Activated T-cell treated with anti-CD3 and anti-CD28 coated beads, Interleukin-2, amount 50 U/mL, for 4 hours (primary cell): ENCODE data around the gene F2RL2. TPM values are rescaled to one million over a fixed set of nuclear protein-coding genes. Genes with fewer than 3 reads are reported as not detected.

Source experiments
- ATAC-seq, 2 donors: fragments of 200-7000 bp; cut with Tn5 transposase; one replicate each; pipeline ENCODE4 v1.10.0; 2021
- DNase-seq: peaks from one replicate; pipeline ENCODE4 v3.0.0-alpha.2; 2020
- H3K27me3 Mint-ChIP-seq: one replicate; pipeline ENCODE4 v1.8.0; 2021; ENCODE audit warnings: low read depth, mixed read lengths
- H3K36me3 Mint-ChIP-seq: one replicate; pipeline ENCODE4 v1.8.0; 2022; ENCODE audit warnings: mixed read lengths; ENCODE audit not compliant: insufficient read depth
- H3K4me1 Mint-ChIP-seq: one replicate; pipeline ENCODE4 v1.8.0; 2021; ENCODE audit warnings: low read depth, mixed read lengths
- H3K4me3 Mint-ChIP-seq: one replicate; pipeline ENCODE4 v1.8.0; 2021; ENCODE audit warnings: mild to moderate bottlenecking, moderate library complexity, mixed read lengths
- H3K9me3 Mint-ChIP-seq: one replicate; pipeline ENCODE4 v1.8.0; 2021; ENCODE audit warnings: mixed read lengths
- total RNA-seq, 3 donors: library from RNA; stranded (reverse); gene quantifications; one replicate each; pipeline ENCODE4 v1.2.1, GENCODE V29; 2021

Gene F2RL2
- total RNA-seq, 3 donors from 2014 or later: 0.08 to 0.13 TPM; not detected in 1

- ATAC-seq (no peak), DNase-seq (no peak)
- Mint-ChIP-seq H3K4me1 (peaks cover 22% of the 10 kb centered on the region), H3K36me3 (peaks cover 13% of the 10 kb centered on the region), H3K27me3 (no peaks in the 10 kb centered on the region), H3K4me3 (no peak overlapping the region), H3K9me3 (no peaks in the 10 kb centered on the region)
These were observed 37.4 kb downstream of the F2RL2 start for GRCh38 chr5:76585783-76586217.

- Mint-ChIP-seq H3K4me1 (peaks cover 24% of the 10 kb centered on the region), H3K4me3 (no peak overlapping the region), H3K9me3 (no peaks in the 10 kb centered on the region), H3K36me3 (peaks cover 13% of the 10 kb centered on the region), H3K27me3 (no peaks in the 10 kb centered on the region)
- DNase-seq (no peak), ATAC-seq (no peak)
These were observed 39.8 kb downstream of the F2RL2 start for GRCh38 chr5:76583163-76584047.

DNA sequence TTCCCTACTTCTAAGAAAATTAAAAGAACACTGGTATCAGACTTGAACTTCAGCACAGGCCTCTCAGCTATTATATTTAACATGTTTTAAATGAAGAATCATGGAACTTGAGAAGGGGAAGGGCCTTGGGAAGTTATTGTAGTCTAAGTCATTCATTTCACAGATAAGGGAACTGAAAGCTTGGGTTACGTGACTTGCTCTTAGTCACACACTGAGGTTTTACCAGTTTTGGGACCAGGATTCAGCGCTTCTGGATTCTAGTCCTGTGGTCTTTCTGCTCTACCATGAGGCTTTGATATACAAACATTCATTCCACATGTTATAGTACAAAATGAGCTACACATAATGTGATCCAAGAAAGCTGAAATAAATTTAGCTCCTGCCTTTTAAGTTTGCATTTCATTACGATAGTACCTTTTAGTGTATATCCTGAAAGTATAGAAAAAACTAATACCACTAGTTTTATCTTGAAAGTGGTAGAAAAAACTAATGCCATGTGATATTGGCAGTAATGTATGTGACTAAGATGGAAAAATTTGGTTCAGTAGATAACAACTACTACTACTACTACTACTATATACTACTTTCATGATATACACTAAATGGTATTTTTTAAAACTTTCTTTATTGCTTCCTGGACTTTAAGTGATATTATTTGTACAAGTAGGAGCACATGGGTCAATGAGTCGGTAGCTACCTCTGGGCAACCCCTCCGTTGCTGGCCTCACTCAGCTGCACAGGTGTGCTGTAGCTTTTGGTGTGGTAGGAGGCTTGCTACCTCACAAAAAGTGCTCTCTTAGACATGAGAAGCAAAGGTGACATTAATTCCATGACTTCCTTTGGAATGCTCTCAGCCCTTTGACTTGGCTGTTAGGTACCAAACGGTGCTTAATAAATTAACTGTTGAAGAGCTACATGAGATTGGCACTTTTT lies 40.7 kb downstream of the F2RL2 start:
- Mint-ChIP-seq H3K27me3 (no peaks in the 10 kb centered on the region), H3K9me3 (no peaks in the 10 kb centered on the region), H3K4me1 (peaks cover 27% of the 10 kb centered on the region), H3K4me3 (no peak overlapping the region), H3K36me3 (peaks cover 16% of the 10 kb centered on the region)
- DNase-seq: no peak
- ATAC-seq: peak; percentile 91

- no peaks in the 10 kb centered on the region for H3K27me3 Mint-ChIP-seq
- H3K4me1 Mint-ChIP-seq: peaks cover 28% of the 10 kb centered on the region
- DNase-seq: no peak
- no peak overlapping the region for H3K4me3 Mint-ChIP-seq
- H3K9me3 Mint-ChIP-seq: no peaks in the 10 kb centered on the region
- H3K36me3 Mint-ChIP-seq: peaks cover 20% of the 10 kb centered on the region
- ATAC-seq: no peak
These were observed 42.2 kb downstream of the F2RL2 start for GRCh38 chr5:76580981-76581380.

DNA sequence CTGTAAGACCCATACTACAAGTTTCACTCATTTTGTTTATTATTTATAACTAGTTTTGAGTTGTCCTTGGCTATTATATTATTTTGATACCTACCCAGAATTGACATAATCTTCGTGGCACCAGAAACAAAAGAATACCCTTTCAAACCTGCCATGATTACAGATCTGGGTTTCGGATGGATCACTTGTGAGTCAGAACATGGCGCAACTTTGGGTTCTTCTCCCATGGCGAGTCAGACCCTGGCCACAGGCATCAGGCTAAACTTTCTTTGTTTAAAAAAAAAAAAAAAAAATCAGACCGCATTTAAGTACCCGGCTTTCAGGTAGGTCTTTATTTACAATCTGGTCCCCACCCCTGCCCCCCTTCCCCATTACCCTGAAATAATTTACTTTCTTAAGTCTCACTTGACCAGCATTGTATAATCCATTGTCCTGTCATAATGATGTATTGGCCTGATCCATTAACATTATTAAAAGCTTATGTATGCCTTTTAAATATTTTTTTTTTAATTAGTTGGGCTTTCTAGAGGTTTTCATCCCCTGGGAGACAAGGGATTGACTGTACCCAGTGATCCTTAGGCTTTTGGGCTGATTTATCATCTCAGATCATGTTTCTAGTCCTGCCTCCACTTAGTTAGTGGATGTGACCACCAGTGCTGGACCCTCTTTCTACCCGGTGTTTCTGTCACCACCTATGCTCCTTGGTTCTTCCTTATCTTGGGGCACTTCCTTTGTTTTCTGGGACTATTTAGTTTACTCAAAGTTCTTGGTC lies 43.9 kb downstream of the F2RL2 start:
- Mint-ChIP-seq H3K9me3 (no peaks in the 10 kb centered on the region), H3K4me3 (no peak overlapping the region), H3K36me3 (peaks cover 17% of the 10 kb centered on the region), H3K27me3 (no peaks in the 10 kb centered on the region), H3K4me1 (peaks cover 28% of the 10 kb centered on the region)
- no peak for DNase-seq
- no peak for ATAC-seq

DNA sequence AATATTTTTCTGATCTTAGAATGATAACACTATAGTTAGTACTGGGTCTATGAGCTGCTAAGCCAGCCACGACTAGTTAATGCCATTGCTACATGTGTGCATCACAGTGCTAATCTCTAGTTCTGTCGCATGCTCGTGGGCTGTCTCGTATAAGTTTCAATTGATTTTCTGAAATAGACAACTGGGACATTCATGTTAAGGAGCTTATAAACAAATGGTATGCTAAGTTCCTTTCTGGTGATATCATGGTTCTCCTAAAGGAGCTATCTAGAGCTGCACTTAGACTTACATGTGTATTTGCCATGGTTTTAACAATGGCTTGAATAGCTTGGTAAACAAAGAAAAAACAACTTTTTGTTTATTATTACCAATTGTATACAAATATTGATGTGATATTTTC lies 46.2 kb downstream of the F2RL2 start:
- DNase-seq: no peak
- H3K27me3 Mint-ChIP-seq: no peaks in the 10 kb centered on the region
- H3K9me3 Mint-ChIP-seq: no peaks in the 10 kb centered on the region
- ATAC-seq: no peak
- peaks cover 15% of the 10 kb centered on the region for H3K36me3 Mint-ChIP-seq
- H3K4me1 Mint-ChIP-seq: peaks cover 16% of the 10 kb centered on the region
- H3K4me3 Mint-ChIP-seq: no peak overlapping the region

GRCh38 chr5:76576450-76576849 lies 46.8 kb downstream of the F2RL2 start:
- ATAC-seq: no peak
- H3K4me3 Mint-ChIP-seq: no peak overlapping the region
- no peak for DNase-seq
- H3K9me3 Mint-ChIP-seq: no peaks in the 10 kb centered on the region
- peaks cover 19% of the 10 kb centered on the region for H3K36me3 Mint-ChIP-seq
- H3K4me1 Mint-ChIP-seq: peaks cover 14% of the 10 kb centered on the region
- no peaks in the 10 kb centered on the region for H3K27me3 Mint-ChIP-seq

- peaks cover 20% of the 10 kb centered on the region for H3K36me3 Mint-ChIP-seq
- DNase-seq (no peak), ATAC-seq (no peak)
- H3K9me3 Mint-ChIP-seq: no peaks in the 10 kb centered on the region
- H3K27me3 Mint-ChIP-seq: no peaks in the 10 kb centered on the region
- peaks cover 12% of the 10 kb centered on the region for H3K4me1 Mint-ChIP-seq
- no peak overlapping the region for H3K4me3 Mint-ChIP-seq
These were observed 51.6 kb downstream of the F2RL2 start for GRCh38 chr5:76571559-76571958.

- Mint-ChIP-seq H3K27me3 (no peaks in the 10 kb centered on the region), H3K4me3 (no peak overlapping the region), H3K4me1 (peaks cover 17% of the 10 kb centered on the region), H3K36me3 (peaks cover 27% of the 10 kb centered on the region), H3K9me3 (no peaks in the 10 kb centered on the region)
- no peak for ATAC-seq
- DNase-seq: no peak
These were observed 53.0 kb downstream of the F2RL2 start for GRCh38 chr5:76570153-76570552.

Other genes with a start within 250 kb of the F2RL2 start
- 10 to 100 TPM; 34.8 to 59.4 (median 38.3) TPM for gene IQGAP2, start 220.1 kb downstream of the F2RL2 start, total RNA-seq
- 1 to 10 TPM; 1.4 to 5.6 (median 4.3) TPM for gene F2R, start 92.7 kb upstream of the F2RL2 start, total RNA-seq
- gene F2RL1, start 195.6 kb upstream of the F2RL2 start, total RNA-seq: 1 to 10 TPM; 1.6 to 1.9 (median 1.8) TPM
- gene S100Z, start 226.6 kb upstream of the F2RL2 start, total RNA-seq: under 1 TPM in 1 of 3 donors, not detected in 2; 0.66 TPM